GM19438 (cell line): Measurements from ENCODE around the gene CLIC4.
"Not testable (repeated sequence)": the region's sequence is repeated elsewhere in the genome, so short reads cannot be mapped to it uniquely, and the experiment has no call there.

ENCODE experiments used
- ATAC-seq: cut with Tn5 transposase; IDR thresholded peaks from one replicate; pipeline ENCODE4 v1.9.1; 2021; ENCODE audit warnings: low read depth; ENCODE audit not compliant: unreplicated experiment

The CLIC4 gene

DNA sequence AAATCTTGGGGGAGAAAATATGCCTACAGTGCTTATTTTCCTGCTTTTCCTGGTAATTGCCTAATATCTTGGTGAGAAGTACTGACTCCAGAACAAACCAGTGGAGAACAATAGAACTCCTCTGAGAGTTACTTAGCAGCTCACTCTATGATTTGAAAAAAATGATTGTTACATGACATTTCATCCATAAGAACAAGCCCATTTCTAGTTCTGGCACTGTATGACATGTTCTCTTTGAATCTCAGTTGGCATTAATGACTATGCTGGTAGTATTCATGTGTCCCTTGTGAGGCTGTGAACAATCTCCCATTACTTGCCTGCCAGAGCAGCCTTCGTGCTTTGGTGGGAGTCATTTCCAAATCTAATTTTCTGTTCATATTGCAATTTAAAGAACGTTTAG, 58.0 kb downstream of the CLIC4 start:
- no peak for ATAC-seq

DNA sequence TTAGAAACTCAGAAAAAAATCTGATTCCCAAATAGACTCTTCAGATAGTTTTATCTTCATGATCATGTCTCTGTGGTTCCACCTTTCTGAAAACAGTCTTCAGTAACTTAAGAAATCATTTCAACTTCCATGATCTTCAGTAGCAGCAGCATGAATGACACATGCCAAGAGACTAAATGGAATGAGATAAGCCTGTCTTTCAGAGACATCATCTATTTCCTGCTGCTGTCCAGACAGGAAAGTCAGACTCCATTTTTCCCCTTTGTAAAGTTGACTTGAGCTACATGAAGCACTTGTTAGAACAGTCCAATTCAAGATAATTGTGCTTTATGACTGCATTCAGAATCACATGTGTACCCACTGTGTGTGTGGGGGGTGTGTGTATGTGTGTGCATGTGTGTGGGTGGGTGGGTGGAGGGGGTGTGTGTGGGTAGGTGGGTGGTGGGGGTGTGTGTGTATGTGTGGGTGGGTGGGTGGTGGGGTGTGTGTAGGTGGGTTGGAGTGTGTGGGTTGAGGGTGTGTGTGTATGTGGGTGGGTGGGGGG, 58.8 kb downstream of the CLIC4 start:
- ATAC-seq, result no peak

DNA sequence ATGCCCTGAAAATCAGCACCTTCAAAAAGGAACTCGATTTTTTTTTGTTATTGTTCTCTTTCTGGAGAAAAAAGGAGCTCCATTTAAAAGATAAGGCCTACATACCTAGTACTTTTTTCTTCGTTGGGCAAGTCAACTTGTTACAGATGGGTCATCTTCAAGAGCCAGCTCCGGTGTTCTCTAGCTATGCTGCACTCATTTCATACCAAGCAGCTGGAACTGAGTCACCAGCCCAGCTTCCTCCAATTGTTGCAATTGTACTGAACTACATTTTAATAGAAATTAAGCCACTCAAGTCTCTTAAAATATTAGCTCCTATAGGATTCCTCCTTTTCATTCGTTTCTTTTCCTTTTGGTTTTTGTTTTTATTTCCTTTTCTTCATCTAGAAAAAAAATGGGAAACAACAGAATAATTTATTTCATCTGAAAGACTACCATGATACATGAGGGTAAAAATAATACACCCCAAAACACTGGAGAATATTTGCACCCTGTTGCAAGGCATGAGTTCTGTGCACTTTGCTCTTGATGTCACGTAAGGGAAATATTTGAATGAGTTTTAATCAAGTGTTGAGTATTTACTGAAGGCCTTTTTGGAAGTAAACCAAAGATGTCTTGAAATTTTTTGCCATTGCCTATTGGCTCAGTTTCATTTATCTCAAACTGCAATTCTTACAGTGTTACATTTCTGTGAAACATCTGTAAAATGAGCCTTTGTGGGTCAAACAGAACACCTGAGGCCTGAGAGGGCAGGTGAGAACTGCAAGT, 60.5 kb downstream of the CLIC4 start:
- no peak for ATAC-seq

DNA sequence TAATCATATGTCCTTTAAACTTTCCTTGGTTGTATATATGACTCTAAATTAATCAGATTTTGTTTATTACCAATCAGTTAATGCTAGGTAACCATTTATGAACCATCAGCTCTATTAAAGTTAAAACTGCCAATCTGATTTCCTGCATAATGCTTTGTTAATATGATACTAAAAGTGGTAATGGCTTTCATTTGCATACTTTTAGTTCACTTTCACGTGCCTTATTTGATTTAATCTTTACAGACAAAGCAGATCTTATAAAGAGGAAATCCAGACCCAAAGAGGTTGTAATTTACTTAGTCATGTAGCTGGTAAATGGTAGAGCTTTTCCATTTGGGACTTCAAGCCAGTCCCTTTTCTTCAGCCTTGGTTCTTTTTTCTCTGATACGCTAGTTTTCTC, 61.3 kb downstream of the CLIC4 start:
- no peak for ATAC-seq

DNA sequence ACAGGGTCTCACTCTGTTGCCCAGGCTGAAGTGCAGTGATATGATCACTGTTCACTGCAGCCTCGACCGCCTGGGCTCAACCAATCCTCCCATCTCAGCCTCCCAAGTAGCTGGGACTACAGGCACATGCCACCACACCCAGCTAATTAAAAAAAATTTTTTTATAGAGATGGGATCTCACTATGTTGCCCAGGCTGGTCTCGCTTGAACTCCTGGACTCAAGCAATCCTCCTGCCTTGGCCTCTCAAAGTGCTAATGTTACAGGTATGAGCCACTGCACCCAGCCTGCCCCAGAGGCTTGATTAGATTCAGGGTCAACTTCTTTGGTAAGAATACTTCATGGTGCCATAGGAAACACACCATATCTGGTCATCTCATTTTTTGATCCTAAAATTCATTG, 66.2 kb downstream of the CLIC4 start:
- ATAC-seq, result not testable (repeated sequence)

DNA sequence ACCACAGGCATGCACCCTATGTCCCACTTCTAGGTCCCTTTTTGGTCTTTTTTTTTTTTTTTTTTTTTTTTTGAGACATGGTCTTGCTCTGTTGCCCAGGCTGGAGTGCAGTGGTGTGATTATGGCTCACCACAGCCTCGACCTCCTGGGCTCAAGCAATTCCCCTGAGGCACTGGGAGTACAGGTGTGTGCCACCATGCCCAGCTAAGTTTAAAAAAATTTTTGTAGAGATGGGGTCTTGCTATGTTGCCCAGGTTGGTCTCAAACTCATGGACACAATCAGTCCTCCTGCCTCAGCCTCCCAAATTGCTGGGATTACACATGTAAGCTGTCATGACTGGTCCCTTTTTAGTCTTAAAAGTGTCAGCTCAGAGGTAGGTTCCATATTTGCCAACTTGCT, 75.0 kb downstream of the CLIC4 start:
- ATAC-seq, result not testable (repeated sequence)

DNA sequence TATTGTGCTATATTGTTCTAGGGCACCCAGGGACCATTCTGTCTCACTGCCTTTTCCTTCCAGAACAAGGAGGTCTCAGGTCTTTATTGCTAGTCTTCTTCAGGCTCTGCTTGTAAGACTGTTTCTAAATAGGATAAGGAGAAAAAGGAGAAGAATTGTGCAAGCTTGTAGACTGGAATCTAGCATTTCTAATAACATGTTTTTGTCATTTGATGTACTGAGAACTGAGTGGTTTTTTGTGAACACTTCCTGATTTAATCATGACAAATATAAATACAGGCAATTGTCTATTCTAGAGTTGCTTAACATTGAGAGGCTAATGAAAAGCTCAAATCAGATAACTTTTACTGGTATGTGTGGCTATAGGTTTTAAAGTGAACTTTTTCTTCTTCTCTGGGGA, 77.6 kb downstream of the CLIC4 start:
- no peak for ATAC-seq

DNA sequence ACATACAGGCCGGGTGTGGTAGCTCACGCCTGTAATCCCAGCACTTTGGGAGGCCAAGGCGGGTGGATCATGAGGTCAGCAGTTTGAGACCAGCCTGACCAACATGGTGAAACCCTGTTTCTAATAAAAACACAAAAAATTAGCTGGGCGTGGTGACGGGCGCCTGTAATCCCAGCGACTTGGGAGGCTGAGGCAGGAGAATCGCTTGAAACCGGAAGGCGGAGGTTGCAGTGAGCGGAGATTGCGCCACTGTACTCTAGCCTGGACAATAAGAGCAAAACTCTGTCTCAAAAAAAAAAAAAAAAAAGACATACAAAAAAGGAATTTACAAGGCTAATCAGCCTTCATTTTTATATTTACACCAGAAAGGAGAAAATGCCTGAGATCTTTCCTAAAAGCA, 78.2 kb downstream of the CLIC4 start:
- ATAC-seq, result not testable (repeated sequence)

DNA sequence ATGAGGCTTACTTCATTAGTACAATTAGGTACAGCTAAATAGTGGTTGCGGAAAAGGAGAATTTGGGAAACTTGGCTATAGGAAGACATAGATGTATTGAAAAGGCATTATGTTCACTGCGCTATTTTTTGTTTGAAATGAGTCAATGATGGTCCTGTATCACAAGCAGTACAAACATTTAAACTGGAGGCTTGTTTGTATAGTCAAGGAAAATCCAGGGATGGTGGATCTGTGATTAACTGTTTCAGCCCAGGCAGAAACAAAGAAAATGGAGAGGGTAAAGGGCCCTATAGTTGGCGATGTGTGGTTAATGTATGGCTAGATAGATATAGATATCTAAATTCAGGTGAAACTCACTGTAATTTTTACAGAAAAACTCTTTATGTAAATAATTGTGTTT, 79.9 kb downstream of the CLIC4 start:
- ATAC-seq, result no peak

DNA sequence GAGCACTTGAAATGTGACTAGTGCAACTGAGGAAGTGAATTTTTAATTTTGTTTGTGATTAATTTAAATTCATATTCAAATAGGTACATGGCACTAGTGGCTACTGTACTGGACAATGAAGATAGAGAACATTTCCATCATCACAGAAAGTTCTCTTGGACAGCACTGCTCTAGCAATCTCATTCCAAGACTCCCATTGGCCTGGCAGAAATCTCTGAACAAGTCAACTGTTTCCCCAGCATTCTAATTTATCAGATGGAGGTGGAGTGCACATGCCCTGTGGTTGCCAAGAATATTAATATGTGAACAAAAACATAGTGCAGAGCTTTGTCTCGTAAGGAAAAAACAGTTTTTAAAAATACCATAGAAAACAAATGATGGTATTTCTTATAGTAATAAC, 81.3 kb downstream of the CLIC4 start:
- no peak for ATAC-seq

DNA sequence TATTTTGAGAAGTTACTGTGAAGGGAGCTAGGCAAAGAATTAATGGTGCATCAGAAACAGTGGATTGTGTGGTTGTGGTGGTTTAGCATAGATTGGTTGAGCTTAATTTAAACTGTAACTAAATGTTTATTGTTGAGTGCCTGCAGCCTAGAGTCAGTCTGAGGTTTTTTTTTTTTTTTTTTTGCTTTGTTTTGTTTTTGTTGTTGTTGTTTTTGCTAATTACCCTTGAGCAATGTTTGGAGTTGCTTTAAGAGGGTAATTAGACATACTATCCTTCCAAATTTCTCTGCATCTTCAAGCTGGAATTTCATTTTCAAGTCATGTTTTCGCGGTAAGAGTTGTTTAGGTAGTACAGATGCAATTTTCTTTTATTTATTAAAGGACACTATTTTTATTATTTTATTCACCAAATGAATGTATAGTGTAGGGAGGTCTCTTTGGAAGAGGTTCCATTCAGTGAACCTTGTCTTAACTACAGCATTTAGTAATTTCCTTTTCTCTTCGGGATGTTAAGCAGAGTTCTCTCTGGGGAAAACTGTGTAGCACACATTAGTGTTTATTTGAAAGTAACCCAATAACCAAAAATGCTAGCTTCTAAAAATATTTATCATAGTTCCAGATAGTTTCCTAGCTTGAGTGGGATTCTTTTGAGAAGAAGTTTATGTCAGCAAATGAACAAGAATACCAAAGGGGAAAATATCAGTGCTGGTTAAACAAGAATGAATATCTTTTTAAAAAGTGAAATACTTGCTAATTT, 82.3 kb downstream of the CLIC4 start:
- ATAC-seq, result no peak

DNA sequence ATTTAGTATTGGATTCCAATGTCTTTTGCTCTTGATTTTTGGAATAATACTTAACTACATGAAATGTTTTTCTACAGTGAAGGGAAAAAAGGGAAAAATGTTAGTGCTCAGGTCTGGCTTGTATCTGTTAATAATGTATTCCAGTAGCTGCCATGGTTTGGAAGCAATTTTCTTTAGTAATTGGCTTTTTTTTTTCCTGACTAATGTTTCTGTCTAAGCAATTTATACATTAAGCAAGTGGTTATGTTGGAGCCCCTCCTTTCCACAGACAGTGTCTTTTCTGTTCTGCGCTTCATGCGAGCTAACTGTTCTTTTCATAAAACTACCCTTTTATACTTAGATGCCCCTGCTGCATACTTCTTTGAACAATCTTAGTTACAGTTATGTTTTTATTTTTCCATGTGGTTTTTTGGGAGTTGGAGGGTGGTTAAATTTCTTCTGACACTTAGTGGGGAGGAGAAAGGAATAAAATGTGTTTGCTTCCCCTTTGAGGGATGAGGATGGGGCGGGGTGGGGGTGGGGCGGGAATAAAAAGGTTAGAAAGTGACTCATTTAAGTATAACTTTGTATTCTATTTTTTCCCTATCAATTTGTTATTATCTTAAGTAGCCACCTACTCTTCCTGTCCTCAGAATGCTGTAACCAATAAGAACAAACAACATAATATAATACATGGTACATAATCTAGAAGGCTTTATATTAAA, 83.1 kb downstream of the CLIC4 start:
- ATAC-seq, result no peak

DNA sequence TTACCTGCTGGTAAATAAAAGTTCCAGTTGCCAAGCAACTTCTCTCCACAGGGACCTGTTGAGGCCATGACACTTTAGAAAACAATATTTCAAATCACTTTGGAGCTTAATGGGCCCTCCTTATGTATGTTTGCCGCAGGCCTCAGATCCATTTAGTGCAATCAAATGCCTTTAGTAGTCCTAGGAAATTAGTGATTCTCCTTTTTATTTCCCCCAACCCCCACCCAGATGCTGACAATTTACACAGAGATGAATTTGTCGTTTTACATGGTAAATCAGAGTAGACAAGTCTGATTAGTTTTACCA, 83.6 kb downstream of the CLIC4 start:
- no peak for ATAC-seq

DNA sequence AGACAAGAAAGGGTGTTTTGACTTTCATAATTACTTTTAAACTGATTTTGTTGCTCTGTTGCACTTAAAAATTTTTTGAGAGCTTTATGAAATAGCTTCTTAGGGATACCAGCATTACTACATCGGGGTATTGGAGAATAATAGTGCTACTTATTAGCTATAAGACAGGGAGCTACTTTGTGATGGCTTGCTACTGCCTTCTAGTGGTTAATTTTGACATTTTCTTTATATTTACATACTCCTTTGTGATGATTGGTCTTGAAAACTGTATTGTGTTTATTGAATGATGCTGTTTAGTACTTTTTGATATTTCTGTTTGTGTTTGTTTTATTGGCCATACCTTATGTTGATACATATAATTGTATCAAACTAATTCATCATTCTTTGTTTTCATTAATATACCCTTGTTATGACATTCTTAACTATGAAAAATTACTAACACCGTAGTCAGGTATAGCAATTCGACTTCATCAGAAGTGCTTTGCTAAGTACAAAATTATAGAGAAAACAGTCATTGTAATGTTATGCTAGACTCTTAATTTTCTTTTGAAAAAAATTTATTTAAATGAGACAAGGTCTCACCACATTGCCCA, 85.5 kb downstream of the CLIC4 start:
- ATAC-seq, result no peak

DNA sequence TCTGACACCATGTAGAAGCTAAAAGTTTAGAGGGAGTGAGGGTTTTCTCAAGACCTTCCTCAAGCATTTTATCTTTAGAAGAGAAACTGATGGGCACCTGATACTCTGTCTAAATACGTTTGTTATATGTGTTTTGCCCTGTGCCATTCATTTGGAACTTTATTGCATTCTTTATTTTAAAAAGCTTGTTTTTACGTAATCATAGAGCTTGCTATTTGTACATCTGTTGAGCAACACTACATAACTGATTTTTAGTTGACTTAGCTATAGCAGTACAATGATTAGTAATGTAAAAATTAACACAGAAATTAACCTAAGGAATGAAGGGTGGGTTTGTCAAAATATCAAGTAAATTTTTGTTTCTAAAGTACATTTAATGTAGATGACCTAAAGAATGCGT, 96.3 kb downstream of the CLIC4 start:
- ATAC-seq, result no peak

DNA sequence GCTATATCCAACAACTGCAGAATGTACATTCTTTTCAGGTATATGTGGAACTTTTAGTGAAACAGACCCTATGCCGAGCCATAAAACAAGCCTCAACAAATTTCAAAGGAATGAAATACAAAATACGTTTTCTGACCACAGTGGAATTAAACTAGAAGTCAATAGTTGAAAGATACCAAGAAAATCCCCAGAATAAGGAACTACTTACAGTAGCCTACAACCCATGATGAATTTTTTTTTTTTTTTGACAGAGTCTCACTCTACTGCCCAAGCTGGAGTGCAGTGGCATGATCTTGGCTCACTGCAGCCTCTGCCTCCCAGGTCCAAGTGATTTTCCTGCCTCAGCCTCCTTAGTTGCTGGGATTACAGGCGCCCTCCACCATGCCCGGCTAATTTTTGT, 101.4 kb downstream of the CLIC4 start:
- no peak for ATAC-seq

DNA sequence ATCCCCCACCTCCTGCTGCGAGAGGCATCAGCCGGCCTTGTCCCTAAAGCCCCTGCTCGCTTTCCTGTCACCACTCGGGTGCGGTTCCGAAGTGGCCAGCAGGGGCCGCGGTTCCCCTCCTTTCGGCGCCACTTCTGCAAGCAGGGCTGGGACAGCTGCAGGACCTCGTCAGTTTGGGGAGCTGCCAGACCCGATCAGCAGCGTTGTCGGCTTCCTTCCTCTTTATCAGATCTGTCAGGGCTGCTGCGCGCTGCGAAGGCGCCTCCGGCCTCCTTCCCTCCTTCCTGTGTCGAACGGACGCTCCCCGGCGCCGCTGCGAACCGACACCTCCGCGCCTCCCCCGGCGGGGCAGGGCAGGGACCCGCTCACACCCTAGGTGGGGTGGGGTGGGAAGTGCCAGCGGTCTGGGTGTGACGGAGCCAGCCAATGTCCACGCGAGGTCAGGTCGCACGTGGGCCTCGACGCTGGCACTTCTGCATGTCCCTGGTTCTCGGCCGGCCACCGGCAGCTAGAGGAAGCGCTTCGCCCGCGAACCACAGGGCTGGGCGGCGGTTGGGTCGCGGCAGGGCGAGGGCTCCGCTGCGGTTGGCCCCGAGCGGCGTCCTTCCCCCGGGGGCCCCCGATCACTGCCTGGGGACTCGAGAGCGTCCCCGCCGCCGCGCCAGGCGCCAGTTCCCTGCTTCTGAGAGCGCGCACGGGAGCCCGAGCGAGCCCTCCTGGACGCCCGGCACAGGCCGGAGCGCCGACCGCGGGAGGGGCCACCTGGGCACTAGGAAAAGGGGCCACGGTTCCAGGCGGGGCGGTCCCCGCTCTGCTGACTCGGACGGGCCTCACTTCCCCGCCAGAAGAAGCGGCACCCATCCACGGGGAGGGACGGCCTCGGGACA, 103.0 kb downstream of the CLIC4 start:
- peak; percentile 87 for ATAC-seq

DNA sequence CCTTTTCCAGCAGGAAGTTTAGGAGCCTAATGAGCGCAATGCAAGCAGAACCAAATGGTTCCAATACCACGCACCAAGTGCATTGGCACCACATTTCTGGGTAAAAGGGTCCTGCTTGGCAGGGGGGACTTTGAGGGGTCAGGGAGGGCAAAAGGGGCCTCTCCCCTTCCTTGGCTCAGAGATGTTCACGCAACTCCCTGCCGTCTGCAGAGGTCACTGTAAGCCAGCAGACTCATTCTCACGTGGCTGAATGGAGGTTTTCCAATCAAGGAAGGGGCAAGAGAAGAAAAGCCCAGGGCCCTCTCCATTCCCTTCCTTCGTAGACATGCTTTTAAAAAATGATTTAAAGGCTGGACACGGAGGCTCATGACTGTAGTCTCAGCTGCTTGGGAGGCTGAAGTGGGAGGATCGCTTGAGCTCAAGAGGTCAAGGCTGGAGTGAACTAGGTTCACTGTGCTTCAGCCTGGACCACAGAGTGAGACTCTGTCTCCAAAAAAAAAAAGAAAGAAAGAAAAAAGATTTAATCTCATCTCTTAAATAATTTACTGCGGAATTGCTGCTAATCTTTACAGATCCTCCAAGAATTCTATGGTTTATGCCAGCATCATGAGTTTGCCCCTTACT, 104.5 kb downstream of the CLIC4 start:
- ATAC-seq, result no peak

DNA sequence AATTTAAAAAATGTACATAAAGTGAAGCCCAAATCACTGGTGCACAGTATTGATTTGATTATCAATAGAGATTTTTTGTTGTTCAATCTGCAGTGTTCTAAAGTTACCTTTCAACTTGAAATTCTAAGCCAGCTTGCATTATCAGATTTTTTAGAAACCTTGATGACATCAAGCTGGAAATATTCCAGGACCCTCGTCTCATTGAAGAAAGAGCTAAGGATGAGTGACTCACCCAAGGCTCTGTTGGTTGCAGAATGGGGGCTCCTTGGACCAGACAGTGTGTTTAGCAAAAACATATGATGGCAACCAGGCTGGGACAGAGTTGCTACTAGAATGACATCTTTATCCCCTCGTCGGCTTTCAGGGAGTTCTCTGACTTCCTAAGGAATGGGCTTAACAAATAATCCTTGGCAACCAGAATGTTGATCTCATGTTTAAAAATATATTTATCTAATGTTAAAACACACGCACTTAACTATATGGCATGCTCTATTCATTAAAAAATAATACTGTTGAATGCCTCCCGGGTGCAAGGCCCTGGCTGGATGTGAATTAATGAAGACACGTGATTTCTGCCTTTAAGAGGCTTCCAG, 105.2 kb downstream of the CLIC4 start:
- no peak for ATAC-seq
